ENCODE measurements around the gene UGT2B10. TPM values are rescaled to one million over a fixed set of nuclear protein-coding genes. Genes with fewer than 3 reads are reported as not detected.
"Not testable (repeated sequence)": the region's sequence is repeated elsewhere in the genome, so short reads cannot be mapped to it uniquely, and the experiment has no call there.

The UGT2B10 gene
- total RNA-seq: not detected

- DNase-seq: not testable (repeated sequence)
These were observed at the start of gene UGT2B10 for GRCh38 chr4:68815617-68816409. Gene UGT2B10 (plus strand): TSS chr4:68815994. CDS start chr4:68816020, 26 bp downstream.

- DNase-seq: not testable (repeated sequence)
These were observed 44.0 kb upstream of the UGT2B10 start for GRCh38 chr4:68771836-68772235.

- no peak for DNase-seq
These were observed 42.1 kb upstream of the UGT2B10 start for GRCh38 chr4:68773699-68774098.

DNA sequence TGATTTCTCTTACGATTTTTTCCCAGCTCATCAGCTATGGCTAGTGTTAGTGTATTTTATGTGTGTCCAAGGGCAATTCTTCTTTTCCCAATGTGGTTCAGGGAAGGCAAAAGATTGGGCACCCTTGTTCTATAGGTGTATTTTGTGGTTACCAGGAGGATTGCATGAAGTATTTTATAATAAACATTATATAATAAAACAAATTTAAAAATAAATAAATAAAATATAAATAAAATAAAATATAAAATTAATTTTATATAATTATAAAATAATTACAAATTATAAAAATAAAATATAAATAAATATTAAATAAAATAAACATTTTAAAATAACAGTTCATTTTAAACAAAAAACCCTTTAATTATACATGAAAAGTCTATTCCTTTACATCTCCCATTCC, 35.6 kb upstream of the UGT2B10 start:
- DNase-seq: no peak

DNA sequence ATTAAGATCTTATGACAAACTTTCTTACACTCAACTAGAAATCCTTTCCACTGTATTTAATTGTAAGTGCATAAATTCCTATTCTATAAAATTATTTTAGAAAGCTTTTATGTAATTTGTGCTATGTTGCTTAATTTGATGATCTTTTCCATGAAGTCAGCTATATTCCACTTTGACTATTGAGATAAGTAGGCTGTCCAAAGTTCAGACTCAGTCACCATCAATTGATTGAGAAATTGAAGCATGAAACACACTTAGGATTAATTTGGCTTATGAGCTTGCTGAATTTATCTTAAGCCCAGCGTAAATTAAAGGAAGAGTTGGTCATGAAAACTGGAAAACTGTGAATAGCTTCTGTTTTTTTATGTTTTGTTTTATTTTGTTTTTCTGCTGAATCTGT, 18.7 kb upstream of the UGT2B10 start:
- no peak for DNase-seq

GRCh38 chr4:68797618-68798017, 18.2 kb upstream of the UGT2B10 start:
- DNase-seq: no peak

GRCh38 chr4:68803013-68803412, 12.8 kb upstream of the UGT2B10 start:
- DNase-seq: no peak

DNA sequence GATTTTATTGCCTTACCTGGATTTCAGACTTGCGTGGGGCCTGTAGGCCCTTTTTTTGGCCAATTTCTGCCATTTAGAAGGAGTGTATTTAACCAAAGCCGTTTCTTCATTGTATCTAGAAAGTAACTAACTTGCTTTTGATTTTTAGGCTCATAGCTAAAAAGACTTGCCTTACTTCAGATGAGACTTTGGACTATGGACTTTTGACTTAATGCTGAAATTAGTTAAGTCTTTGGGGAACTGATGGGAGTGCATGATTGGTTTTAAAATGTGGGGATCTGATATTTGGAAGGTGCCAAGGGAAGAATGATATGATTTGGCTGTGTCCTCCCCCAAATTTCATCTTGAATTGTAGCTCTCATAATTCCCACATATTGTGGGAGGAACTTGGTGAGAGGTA, 7.7 kb upstream of the UGT2B10 start:
- no peak for DNase-seq

DNA sequence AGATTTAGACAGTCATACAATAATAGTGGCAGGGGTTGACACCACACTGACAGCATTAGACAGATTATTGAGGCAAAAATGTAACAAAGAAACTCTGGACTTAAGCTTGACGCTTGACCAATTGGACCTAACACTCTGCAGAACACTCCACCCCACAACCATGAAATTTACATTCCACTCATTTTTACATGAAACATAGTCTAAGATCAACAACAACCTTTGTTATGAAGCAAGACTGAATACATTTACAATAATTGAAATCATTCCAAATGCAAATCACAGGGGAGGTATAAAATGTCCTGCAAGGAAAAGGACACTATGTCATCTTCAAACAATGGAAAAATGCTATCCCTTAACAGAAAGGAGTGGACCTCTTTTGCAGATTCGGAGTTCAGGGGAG, 4.9 kb upstream of the UGT2B10 start:
- no peak for DNase-seq

- not testable (repeated sequence) for DNase-seq
These were observed 844 bp downstream of the UGT2B10 start for GRCh38 chr4:68816410-68817265.

DNA sequence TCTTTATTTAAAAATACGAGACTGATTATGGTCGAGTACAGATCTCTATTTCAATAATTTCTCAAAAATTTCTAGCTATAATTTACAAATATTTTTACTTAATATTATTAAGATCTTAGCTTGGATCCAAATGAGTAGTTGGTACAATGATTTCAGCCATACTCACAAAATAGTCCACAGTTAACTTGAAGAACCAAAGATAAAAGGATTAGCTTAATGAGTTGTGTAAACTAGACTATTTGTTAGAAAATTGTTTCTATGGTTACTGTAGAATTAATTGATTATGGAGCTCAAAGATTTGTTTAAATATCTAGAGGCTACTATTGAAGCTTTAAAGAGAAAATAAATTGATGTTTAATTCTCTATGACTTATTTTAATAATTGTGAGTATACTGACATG, 1.6 kb downstream of the UGT2B10 start:
- DNase-seq: no peak

DNA sequence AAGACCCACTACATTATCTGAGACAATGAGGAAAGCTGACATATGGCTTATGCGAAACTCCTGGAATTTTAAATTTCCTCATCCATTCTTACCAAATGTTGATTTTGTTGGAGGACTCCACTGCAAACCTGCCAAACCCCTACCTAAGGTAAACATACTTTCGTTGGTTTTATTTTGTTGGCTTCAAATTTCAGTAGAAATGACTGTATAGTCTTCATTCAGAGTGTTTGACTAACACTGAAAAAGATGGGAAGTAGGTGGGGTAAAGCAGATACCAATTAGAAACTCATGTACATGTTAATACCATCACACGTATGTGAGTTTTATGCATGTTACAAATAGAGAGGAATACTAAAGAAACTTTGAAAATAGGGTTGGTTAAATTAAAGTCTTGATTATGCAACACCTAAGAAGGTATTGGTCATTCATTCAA, 2.3 kb downstream of the UGT2B10 start:
- not testable (repeated sequence) for DNase-seq

DNA sequence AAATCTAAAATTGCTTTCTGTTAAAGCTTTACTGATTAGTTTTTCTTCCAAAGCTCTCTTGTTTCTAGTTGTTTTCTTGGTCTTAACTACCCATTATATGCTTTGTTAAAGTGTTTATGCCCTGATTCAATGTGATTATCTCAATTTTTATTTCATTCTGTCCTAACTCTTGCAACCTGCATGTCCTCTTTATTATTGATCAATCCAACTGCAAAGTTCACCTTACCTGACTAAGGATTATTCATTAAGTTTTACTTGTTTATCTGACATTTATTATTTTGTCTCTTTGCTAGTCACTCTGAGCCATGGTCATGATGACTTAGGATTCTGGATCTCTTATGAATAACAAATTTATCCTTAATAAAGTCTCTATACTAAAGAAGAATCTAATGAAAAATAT, 15.8 kb downstream of the UGT2B10 start:
- no peak for DNase-seq

GRCh38 chr4:68850293-68850692, 34.5 kb downstream of the UGT2B10 start:
- no peak for DNase-seq

GRCh38 chr4:68855771-68856170, 40.0 kb downstream of the UGT2B10 start:
- no peak for DNase-seq

DNA sequence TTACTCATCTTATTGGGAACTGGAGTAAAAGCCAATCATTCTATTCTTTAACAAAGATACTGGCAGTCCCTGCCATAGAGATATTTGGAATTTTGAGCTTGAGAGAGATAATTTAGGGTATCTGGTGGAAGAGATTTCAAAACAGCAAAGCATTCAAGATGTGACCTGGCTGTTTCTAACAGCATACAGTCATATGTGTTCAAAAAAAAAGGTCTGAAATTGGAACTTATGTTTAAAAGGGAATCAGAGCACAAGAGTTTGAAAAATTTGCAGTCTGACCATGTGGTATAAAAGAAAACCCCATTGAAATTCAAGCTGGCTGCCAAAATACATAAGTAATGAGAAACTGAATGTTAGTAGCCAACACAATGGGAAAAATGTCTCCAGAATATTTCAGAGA, 42.2 kb downstream of the UGT2B10 start:
- DNase-seq: no peak

DNA sequence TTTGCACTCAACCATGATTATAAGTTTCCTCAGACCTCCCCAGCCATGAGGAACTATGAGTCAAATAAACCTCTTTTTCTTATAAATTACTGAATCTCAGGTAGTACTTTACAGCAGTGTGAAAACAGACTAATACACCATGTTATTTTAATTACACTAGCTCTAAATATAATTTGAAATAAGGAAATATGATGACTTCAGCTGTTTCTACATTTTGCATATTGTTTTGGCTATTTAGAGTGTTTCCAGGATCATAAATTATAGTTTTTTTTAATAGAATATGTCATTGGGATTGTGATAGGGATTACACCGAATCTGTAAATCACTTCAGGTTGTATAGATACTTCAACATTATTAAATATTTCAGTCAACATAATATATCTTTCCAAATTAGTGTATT, 43.9 kb downstream of the UGT2B10 start:
- no peak for DNase-seq

DNA sequence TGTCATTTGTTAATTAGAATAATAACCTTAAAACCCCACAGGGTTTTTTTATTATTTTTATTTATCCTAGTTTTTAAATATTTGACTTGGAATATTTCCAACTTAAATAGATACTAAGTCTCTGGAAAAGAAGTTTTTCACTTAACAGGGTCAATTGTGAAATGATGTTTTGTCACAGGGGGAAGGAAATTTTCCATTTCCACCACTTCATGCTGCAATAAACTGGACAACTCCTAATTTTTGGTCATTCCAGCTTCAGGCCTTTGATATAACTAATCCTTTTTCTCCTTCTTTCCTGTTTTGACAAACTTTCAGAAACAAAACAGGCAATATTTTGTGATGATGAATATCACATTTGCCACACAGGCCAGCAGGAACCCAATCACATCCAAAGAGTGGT, 45.3 kb downstream of the UGT2B10 start:
- no peak for DNase-seq

GRCh38 chr4:68864438-68865187, 48.8 kb downstream of the UGT2B10 start:
- DNase-seq: no peak

- DNase-seq: no peak
These were observed 49.4 kb downstream of the UGT2B10 start for GRCh38 chr4:68865188-68865638.

DNA sequence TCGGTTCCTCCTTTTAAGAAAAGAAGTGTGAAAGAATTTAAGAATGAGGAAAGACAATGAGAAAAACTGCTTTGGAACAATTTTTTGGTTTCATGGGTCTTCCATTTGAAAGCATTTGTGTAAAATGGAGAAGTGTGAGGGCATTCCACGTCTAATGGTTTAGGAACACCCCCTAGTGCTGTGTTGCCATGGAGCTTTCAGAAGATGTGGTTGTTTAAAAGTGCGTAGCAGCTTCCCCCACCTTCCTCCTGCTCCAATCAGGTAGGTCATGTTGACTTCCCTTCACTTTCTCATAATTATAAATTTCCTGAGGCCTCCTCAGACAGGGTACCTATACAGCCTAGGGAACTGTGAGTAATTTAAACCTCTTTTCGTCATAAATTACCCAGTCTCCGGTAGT, 50.0 kb downstream of the UGT2B10 start:
- no peak for DNase-seq

DNA sequence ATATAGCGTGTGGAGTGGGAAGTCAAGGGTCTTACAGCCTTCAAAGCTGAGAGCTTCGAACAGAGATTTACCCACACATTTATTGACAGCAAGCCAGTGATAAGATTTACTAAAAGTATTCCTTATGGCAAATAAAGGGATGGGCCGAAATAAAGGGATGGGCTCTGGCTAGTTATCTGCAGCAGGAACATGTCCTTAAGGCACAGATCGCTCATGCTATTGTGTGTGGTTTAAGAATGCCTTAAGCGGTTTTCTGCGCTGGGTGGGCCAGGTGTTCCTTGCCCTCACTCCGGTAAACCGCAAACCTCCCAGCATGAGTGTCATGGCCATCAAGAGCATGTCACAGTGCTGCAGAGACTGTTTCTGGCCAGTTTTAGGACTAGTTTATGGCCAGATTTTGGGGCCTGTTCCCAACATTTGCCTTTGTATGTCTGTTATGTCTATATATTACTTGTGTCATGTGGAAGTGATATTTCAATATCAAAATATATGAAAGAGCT, 53.5 kb downstream of the UGT2B10 start:
- no peak for DNase-seq
